ENCODE data around the gene HECW1.

The HECW1 gene

GRCh38 chr7:43437001-43437400 lies 324.6 kb downstream of the HECW1 start:
- no peak for DNase-seq (ENCODE audit: low read depth)

GRCh38 chr7:43438897-43439479 lies 326.5 kb downstream of the HECW1 start:
- no peak for DNase-seq (ENCODE audit: low read depth)

- DNase-seq (ENCODE audit: low read depth) = peak; percentile 27
Observed at GRCh38 chr7:43439631-43440401, 327.4 kb downstream of the HECW1 start.

- DNase-seq (ENCODE audit: low read depth) = no peak
Observed at GRCh38 chr7:43441231-43442130, 329.0 kb downstream of the HECW1 start.

- no peak for DNase-seq (ENCODE audit: low read depth)
Observed at GRCh38 chr7:43443381-43443780, 330.9 kb downstream of the HECW1 start.

GRCh38 chr7:43444711-43445578 lies 332.5 kb downstream of the HECW1 start:
- DNase-seq (ENCODE audit: low read depth) = no peak

- no peak for DNase-seq (ENCODE audit: low read depth)
Observed at GRCh38 chr7:43449577-43449976, 337.1 kb downstream of the HECW1 start.

GRCh38 chr7:43450894-43451293 lies 338.4 kb downstream of the HECW1 start:
- DNase-seq (ENCODE audit: low read depth) = no peak

- DNase-seq (ENCODE audit: low read depth) = no peak
Observed at GRCh38 chr7:43454936-43455518, 342.6 kb downstream of the HECW1 start.

GRCh38 chr7:43456200-43456599 lies 343.8 kb downstream of the HECW1 start:
- DNase-seq (ENCODE audit: low read depth) = no peak

GRCh38 chr7:43458330-43459018 lies 346.0 kb downstream of the HECW1 start:
- no peak for DNase-seq (ENCODE audit: low read depth)

- DNase-seq (ENCODE audit: low read depth) = no peak
Observed at GRCh38 chr7:43459019-43459337, 346.5 kb downstream of the HECW1 start.

GRCh38 chr7:43460733-43461348 lies 348.4 kb downstream of the HECW1 start:
- no peak for DNase-seq (ENCODE audit: low read depth)

- no peak for DNase-seq (ENCODE audit: low read depth)
Observed at GRCh38 chr7:43461349-43462024, 349.0 kb downstream of the HECW1 start.

- no peak for DNase-seq (ENCODE audit: low read depth)
Observed at GRCh38 chr7:43462836-43463235, 350.4 kb downstream of the HECW1 start.

GRCh38 chr7:43463401-43463980 lies 351.0 kb downstream of the HECW1 start:
- DNase-seq (ENCODE audit: low read depth) = no peak

- no peak for DNase-seq (ENCODE audit: low read depth)
Observed at GRCh38 chr7:43465581-43466554, 353.4 kb downstream of the HECW1 start.

GRCh38 chr7:43467406-43467805 lies 355.0 kb downstream of the HECW1 start:
- no peak for DNase-seq (ENCODE audit: low read depth)
